Ramos (cell line): ENCODE data around the gene ADGRV1.
"Not testable (repeated sequence)": the region's sequence is repeated elsewhere in the genome, so short reads cannot be mapped to it uniquely, and the experiment has no call there.

Source experiments
- in situ Hi-C: fragments of 300-500 bp; cut with MboI; formaldehyde crosslinking; loops from one replicate; pipeline ENCODE4 v1.14.3; 2022; ENCODE audit warnings: low sequenced_read_pairs; ENCODE audit not compliant: unreplicated experiment

Gene ADGRV1

DNA sequence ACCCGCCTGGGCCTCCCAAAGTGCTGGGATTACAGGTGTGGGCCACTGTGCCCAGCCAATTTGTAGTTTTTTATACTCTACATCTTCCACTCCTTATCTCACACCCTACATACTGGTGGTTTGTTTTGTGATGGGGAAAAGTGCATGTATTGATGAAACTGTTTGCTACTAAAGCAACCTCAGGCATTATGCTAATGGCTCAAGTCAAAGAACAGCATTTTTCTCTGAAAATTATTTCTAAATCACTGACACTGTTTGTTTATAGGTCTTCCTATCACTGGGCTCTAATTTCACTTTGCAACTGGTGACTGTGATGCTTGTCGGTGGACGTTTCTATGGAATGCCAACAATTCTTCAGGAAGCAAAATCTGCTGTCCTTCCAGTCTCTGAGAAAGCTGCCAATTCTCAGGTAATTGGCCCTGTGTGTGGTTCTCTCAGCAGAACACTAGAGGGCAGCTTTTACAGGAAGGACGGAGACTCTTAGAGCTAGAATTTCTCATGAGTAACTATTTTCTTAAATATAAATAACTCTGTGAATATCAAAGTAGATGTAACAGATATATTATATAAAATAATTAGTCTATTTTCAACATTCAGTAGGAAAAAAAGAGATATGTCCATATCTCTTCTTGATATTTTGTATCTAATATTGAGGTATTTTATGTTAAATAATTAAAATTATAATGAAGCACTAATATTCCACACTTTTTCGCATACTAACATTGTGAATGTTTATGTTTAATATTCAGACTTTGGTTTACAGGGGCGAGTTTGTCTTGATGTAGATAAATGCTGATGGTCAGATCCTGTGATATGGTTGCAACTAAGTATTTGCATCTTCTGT lies 244.1 kb downstream of the ADGRV1 start:
- in situ Hi-C loops: no loop called here

DNA sequence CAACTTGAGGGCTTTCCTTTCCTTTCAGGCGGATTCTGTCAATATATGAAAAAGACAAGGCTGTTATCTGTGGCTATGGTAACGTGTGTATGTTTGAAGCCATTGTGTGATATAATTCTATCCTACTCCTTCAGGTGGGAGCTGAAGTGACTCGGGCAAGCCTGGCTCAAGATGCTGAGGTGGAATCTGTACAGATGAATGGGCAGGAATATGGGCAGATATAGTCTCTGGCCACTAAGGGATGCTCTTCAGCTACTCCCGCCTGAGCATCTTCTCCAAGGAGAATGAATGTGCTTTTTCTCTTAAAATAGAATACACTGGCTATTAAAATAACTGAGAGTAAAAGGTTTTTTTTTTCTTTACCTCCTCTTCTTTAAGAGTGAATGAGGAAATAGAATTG lies 244.8 kb downstream of the ADGRV1 start:
- in situ Hi-C loops: no loop called here

DNA sequence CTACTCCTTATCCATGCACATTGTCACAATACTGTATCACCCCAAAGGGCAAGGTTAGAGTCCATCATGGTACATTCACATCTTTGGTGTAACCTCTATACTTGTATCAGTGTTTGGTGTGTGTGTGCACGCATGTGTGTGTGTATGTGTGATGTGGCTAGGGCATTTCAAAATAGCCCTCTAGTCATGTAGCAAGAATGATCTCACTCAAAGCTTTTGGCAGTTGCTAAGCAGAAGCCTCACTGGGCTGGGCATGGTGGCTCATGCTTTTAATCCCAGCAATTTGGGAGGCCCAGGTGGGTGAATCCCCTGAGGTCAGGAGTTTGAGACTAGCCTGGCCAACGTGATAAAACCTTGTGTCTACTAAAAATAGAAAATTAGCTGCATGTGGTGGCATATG lies 245.3 kb downstream of the ADGRV1 start:
- in situ Hi-C loops: no loop called here

DNA sequence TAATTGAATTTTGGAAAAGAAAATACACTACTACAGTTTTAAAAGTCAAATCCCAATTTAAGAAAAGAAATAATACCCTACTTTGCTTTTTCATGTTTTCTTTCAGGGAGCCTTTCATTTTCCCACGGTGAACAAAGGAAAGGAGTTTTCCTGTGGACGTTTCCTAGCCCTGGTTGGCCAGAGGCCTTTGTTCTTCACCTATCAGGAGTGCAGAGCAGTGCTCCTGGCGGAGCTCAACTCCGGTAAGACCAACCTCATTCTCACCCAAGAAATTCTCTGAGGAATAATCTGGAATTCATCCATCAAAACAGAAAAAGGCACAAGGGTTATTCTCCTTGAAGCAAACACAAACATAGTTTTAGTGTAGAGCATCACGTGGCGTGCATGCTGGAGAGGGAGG lies 248.9 kb downstream of the ADGRV1 start:
- in situ Hi-C loops: no loop called here

DNA sequence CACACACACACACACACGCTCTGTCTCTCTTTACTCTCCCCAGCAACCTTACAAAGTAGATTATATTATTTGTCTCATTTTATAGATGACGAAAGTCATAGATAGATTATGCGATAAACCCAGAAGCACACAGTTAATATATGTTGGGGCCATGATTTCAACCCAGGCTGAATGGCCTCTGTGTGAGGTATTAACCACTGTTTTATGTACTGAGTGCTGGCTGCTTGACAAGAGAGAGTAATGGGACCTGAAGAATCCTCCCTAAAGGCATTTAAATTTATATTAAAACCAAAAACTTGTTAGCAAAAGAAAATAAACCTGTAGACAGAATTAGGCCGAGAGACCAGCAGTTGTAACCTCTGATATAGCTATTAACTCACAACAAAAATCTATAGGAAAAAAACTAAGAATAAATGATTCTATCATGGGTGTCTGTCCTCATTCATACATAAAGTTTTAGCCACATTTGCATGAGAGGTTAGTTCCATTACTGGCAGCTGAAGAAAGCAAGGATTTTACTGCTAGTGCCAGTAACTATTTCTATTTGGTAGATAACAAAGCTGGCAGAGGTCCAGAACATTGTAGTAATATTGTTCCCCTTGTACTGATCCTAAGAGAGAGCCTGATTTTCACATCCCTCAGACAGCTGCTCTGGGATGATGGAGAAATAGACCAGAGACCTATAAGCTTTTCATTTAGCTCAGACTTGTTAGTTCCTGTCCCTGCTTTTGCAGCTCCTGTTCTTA lies 250.9 kb downstream of the ADGRV1 start:
- in situ Hi-C loops: no loop called here

DNA sequence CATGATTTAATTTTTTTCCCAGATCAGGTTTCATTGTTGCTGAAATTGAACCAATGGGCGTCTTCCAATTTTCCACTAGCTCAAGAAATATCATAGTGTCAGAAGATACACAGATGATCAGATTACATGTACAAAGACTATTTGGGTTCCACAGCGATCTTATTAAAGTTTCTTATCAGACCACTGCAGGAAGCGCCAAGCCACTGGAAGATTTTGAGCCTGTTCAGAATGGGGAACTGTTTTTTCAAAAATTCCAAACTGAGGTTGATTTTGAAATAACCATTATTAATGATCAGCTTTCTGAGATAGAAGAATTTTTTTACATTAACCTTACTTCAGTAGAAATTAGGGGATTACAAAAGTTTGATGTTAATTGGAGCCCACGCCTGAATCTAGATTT lies 251.6 kb downstream of the ADGRV1 start:
- in situ Hi-C loops: no loop called here

DNA sequence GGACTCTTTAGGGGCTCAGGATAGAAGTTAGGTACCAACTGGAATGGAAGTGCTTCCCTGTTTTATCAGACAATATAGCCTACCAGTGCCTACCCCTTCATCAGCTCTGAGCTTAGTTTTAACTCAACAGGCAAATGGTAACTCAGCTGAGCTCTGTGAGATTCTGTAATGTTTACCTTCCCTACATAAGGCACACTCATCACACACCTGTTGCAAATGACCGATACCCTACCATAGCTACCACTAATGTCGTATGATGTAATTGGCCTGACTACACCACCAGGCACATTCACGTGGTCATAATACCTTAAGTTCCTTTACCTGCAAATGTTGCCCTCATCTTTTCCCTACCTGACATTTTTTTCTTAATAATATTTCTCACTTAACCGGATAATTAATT lies 254.8 kb downstream of the ADGRV1 start:
- in situ Hi-C loops: no loop called here

DNA sequence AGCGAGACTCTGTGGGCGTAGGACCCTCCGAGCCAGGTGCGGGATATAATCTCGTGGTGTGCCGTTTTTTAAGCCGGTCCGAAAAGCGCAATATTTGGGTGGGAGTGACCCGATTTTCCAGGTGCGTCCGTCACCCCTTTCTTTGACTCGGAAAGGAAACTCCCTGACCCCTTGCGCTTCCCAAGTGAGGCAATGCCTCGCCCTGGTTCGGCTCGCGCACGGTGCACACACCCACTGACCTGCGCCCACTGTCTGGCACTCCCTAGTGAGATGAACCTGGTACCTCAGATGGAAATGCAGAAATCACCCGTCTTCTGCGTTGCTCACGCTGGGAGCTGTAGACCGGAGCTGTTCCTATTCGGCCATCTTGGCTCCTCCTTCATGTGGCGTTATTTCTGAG lies 263.5 kb downstream of the ADGRV1 start:
- in situ Hi-C loops: not testable (repeated sequence)

DNA sequence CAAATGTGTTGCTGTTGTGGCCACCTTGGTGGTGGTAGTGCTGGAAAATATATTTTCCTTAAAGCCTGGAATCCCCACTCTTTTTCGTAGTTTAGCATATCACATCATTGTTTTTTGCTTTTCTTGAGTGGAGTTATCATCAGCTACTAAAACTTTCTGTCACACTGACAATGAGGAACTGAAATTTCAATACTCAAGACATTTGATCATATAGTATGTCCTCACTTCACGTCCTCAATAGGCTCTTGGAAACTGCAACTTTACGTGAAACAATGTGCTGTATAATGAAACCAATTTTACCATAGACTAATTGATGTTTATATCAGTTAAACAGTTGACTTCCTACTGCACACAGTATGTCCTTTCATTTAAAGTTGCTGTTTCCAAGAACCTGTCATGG lies 265.8 kb downstream of the ADGRV1 start:
- in situ Hi-C loops: no loop called here

DNA sequence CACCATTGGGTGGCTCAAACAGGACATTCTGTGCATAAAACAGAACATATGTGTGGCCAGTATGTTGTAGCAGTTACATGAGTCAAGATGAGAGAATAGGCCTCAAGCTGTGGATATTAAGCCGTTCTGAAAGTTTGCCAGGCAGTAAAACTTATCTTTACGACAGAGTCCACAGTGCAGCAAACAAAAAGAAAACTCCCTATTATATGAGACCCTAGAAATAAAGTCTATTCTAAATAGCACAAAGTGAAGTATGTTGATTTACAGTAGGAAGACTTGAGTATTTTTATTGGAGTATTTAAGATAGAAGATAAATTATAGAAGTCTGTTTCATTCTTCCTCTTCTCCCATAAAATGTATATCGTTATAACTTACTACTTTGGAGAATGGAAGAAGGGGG lies 271.5 kb downstream of the ADGRV1 start:
- in situ Hi-C loops: no loop called here

DNA sequence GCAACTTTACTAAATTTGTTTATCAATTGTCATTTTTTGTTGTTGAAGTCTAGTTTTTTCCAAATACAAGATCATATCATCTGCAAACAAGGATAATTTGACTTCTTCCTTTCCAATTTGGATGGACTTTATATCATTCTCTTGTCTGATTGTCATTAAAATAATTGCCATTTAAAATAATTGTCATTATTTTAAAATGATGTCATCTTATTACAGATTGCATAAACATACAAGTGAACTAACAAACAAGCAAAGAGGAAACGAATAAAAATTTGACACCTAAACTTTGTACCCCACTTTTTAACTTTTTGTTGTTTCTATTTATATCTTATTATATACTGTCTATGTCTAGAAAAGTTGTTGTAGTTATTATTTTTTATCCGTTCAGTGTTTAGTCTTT lies 275.2 kb downstream of the ADGRV1 start:
- in situ Hi-C loops: no loop called here

DNA sequence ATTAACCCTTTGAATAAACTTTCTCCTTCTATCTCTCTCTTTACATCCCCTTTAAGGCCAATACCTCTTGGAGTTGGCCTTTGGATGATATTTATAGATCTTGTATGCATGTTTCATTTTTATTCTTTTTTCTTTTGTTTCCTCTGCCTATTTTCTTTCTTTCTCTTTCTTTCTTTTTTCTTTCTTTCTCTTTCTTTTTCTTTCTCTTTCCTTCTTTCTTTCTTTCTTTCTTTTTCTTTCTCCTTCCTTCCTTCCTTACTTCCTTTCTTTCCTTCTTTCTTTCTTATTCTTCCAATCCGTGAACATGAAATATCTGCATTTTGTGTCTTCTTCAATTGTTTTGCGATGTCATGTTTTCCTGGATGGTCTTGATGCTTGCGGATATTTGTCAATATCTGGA lies 276.1 kb downstream of the ADGRV1 start:
- in situ Hi-C loops: no loop called here

DNA sequence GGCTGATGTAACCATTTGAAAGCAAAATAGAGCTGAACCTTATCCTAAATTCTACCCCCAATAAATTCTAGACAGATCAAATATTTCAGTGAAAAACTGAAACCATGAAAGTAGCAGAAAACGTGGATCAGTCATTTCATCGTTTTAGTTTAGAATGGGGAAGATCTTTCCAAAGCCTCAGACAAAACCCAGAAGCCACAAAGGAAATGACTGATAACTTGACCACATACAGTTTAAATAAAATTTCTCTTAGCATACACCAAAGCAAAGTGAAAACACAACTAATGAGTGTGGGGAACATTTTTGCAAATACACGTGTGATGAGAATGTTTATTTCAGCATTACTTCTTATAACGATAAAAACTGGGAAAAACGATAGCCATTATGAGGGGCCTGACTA lies 284.8 kb downstream of the ADGRV1 start:
- in situ Hi-C loops: no loop called here

DNA sequence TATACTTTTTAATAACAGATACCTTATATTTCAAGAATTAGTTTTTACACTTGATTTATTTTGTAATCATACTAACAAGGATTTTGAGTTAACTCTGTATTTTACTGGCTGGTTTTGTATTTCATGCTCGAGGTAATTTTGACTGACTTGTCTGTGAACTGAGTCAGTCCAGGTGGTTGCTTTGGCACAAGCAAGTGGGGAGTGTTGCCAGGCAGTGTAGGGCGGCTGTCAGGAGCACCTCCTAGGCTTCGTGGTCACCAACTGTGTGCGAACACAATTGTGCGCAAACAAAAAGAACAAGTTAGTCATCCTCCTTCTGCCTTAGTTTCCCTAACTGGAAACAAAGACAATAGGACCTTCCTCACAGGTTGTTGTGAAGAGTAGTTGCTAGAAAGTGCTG lies 286.3 kb downstream of the ADGRV1 start:
- in situ Hi-C loops: no loop called here

DNA sequence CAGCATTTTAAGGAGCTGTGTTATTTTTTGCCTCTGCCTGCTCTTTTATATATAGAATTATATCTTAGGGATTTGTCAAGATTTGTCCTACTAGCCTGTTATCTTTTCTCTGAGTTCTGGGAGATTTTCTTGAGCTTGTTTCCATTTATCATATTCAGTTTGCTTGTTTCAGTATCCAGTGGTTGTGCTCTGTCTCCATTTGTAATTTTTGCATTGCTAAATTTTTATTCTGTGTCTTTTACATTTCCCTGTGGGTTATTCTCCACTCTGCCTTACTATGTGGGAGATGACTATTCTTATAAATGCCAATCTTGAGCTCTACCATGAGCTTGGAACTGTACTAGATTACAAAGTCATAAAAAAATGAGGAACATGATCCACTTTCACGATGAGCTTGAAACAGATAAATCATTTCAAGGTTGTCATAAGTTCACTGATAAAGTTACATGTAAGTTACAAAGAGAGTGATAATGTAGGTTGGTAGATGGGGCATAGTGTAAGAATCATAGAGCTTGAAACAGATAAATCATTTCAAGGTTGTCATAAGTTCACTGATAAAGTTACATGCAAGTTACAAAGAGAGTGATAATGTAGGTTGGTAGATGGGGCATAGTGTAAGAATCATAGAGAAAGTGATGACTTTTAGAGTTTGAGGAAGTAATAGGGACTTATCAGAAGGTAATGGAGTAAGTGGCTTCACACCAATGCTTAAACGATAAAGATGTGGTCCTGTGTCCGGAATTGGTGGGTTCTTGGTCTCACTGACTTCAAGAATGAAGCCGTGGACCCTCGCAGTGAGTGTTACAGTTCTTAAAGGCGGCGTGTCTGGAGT lies 287.3 kb downstream of the ADGRV1 start:
- in situ Hi-C loops: no loop called here

DNA sequence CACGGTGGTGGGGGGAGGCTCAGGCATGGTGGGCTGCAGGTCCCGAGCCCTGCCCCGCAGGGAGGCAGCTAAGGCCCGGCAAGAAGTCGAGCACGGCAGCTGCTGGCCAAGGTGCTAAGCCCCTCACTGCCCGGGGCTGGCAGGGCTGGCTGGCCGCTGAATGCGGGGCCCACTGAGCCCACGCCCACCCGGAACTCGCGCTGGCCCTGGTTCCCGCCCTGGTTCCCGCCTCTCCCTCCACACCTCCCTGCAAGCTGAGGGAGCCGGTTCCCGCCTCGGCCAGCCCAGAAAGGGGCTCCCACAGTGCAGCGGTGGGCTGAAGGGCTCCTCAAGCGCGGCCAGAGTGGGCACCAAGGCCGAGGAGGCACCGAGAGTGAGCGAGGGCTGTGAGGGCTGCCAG lies 289.0 kb downstream of the ADGRV1 start:
- in situ Hi-C loops: not testable (repeated sequence)

DNA sequence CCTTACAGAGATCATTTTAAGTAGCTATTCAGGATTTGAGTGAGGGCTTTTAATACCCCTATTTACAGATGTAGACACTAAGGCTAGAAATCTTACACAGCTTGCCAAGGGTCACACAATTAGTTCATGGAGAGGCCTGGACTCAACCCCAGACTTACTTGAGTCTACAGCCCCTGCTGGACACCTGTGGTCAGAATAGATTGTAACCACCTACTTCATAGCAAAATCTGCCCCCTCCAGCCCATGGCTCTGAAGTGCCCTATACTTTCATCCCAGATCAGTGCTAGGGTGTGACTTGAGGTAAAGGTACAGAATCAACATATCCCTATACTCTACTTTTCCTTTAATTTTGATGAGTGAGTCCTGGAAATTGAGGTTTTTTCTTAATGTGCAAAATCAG lies 291.3 kb downstream of the ADGRV1 start:
- in situ Hi-C loops: loop anchor here (25.0 kb wide), 1 partner anchor 562 kb away; no protein-coding TSS in a partner anchor

DNA sequence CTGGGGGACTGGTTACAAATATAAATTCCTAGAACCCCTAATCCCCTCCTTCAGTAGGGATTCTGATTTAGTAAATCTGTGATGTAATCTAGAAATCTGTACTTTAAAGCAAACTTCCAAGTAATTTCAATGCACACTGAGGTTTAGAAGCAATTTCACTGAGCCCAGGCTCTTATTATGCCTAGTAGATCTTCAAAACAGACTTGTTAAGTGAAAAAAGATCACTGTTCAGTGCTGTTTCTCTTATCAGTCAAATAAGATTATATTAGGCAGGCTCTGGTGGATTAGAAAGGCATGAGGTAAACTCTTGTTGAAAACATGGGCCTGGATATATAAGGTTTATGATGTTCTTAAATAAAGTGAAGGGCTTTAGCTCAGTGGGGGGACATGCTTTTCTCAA lies 293.9 kb downstream of the ADGRV1 start:
- in situ Hi-C loops: loop anchor here (25.0 kb wide), 1 partner anchor 560 kb away; no protein-coding TSS in a partner anchor

DNA sequence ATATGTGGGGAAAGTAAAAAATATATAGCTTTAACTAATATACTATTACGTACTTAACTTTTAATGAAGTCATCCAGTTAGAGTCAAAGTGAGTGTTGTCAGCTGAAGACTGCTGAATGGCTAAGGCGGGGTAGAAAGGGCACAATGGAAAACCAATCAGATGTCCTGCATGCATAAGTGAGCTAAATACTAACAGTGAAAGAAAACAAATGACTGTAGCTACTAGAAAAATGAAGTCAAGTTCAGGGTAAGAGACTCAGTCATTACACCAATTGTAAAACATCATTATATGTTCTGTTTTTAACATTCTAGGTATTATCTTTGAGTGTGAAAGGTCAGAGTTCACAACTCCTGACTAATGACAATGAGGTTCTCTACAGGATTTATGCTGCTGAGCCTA lies 295.2 kb downstream of the ADGRV1 start:
- in situ Hi-C loops: loop anchor here (25.0 kb wide), 1 partner anchor 559 kb away; no protein-coding TSS in a partner anchor

DNA sequence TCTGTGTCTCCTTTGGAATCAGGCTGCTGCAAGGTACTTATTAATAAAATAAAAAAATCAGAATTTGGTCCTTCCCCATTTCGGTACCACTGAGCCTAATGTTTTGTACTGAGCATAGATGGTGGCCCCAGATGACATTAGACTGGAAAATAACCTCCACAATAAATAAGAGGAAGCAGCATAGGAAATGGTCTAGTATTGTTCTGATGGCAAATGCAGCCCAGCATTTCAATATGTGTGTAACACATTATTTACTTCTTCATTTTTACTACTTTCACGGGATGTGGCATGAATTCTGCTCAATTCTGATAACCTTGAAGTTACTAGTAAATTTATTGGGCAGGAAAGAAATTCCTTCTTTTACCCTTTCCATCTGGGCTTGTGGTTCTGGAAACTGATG lies 295.6 kb downstream of the ADGRV1 start:
- in situ Hi-C loops: loop anchor here (25.0 kb wide), 1 partner anchor 558 kb away; no protein-coding TSS in a partner anchor
